ENCODE data around the gene ENPP7. TPM values are rescaled to one million over a fixed set of nuclear protein-coding genes. Genes with fewer than 3 reads are reported as not detected.

ENPP7 gene, protein sequence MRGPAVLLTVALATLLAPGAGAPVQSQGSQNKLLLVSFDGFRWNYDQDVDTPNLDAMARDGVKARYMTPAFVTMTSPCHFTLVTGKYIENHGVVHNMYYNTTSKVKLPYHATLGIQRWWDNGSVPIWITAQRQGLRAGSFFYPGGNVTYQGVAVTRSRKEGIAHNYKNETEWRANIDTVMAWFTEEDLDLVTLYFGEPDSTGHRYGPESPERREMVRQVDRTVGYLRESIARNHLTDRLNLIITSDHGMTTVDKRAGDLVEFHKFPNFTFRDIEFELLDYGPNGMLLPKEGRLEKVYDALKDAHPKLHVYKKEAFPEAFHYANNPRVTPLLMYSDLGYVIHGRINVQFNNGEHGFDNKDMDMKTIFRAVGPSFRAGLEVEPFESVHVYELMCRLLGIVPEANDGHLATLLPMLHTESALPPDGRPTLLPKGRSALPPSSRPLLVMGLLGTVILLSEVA
- total RNA-seq: not detected in 3 replicates
- long read RNA-seq: 0 reads

DNA sequence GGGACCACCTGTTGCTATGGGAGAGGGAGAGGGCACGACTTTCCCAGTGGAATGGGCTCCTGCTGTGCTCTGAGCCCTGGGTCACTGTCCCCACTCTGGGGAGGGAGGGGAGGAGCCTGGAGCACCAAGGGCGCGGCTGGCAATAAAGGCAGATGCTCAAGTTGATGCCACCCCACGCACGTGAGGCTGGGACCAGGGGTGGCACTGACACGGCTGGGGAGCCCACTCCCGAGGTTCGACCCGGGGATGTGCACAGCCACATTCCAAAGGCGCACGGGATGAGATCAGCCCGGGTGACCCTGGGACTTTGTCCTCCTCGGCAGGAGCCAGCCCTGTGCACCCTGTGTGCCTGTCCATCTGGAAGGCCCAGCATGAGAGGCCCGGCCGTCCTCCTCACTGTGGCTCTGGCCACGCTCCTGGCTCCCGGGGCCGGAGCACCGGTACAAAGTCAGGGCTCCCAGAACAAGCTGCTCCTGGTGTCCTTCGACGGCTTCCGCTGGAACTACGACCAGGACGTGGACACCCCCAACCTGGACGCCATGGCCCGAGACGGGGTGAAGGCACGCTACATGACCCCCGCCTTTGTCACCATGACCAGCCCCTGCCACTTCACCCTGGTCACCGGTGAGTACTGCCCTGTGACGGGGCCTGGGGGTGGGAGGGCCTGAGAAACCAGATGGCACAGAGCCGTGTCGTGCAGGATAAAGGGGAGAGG is at the start of gene ENPP7:
Gene ENPP7, plus strand, starts transcription at position 175 of the 715 bp plus-strand sequence. Its CDS starts 197 bp downstream, at position 372.
- no peak for DNase-seq (ENCODE audit: low spot score)
- Mint-ChIP-seq H3K27ac (ENCODE audit: unreplicated experiment) (no peak within 1 kb of the TSS), H3K27me3 (ENCODE audit: low read depth) (peaks cover 5% of the 10 kb centered on the region), H3K9me3 (ENCODE audit: low read depth) (no peaks in the 10 kb centered on the region), H3K4me3 (ENCODE audit: unreplicated experiment) (no peak within 1 kb of the TSS), H3K4me1 (ENCODE audit: low read depth) (peaks cover 3% of the 10 kb centered on the region), H3K36me3 (ENCODE audit: low read depth) (no peaks in the 10 kb centered on the region)
- TF ChIP-seq, protein P1, sequence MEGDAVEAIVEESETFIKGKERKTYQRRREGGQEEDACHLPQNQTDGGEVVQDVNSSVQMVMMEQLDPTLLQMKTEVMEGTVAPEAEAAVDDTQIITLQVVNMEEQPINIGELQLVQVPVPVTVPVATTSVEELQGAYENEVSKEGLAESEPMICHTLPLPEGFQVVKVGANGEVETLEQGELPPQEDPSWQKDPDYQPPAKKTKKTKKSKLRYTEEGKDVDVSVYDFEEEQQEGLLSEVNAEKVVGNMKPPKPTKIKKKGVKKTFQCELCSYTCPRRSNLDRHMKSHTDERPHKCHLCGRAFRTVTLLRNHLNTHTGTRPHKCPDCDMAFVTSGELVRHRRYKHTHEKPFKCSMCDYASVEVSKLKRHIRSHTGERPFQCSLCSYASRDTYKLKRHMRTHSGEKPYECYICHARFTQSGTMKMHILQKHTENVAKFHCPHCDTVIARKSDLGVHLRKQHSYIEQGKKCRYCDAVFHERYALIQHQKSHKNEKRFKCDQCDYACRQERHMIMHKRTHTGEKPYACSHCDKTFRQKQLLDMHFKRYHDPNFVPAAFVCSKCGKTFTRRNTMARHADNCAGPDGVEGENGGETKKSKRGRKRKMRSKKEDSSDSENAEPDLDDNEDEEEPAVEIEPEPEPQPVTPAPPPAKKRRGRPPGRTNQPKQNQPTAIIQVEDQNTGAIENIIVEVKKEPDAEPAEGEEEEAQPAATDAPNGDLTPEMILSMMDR (IDR thresholded peaks at IDR 0.05): no peak

DNA sequence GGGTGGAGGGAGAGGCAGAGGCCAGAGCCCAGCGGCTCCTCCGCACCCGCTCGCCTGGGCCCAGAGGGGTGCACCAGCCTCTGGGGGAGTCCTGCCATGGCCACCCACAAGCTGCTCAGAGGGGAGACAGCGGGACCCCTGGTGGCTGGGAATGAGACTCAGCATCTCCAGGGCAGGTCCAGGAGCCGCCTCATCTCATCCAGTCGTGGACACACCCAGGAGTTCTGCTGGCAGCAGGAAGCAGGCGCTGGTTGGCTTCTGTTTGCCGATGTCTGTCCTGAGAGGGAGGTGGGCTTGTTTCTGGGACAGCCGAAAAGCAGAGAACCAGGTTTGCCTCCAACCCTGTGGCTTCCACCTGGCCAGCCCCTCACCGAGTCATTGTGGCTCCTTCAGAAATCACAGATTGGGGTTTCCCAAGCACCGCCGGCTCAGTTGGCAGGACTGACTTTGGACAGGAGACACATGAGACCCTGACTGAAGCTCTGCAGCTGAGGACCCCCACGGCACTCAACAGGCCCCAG is 49.6 kb upstream of the ENPP7 start:
- peaks cover 69% of the 10 kb centered on the region for H3K27me3 Mint-ChIP-seq (ENCODE audit: low read depth)
- DNase-seq (ENCODE audit: low spot score): peak; percentile 72
- no peaks in the 10 kb centered on the region for H3K36me3 Mint-ChIP-seq (ENCODE audit: low read depth)

DNA sequence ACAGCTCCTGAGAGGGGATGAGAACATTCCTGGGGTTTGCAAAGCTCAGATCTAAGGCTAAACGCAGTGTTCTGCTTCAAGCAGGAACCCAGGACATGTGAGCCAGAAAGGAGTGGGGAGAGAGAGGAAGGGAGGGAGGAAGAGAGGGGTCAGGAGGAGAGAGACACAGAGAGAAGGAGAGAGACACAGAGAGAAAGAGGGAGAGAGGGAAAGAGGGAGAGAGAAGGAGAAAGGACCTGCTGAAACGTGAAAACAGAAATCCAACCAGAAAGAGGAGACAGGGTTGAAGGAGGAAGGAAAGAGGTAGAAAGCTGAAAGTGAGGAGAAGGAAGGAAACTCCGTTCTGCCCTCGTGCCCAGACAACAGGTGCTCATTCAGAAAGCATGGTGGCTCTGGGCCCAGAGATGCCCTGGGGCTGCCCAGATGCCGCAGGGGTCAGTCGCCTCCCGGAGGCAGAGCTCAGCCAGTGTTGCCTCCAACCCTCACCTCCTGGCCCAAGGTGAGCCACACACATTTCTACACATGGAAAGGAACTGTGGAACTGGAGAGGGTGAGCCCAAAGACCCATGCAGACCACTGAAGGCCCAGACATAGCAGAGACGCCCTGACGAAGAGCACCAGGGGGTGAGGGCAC is 49.0 kb upstream of the ENPP7 start:
- peak; percentile 58 for DNase-seq (ENCODE audit: low spot score)
- peaks cover 68% of the 10 kb centered on the region for H3K27me3 Mint-ChIP-seq (ENCODE audit: low read depth)
- H3K9me3 Mint-ChIP-seq (ENCODE audit: low read depth): no peaks in the 10 kb centered on the region
- no peak overlapping the region for H3K27ac Mint-ChIP-seq (ENCODE audit: unreplicated experiment)
- H3K4me1 Mint-ChIP-seq (ENCODE audit: low read depth): no peaks in the 10 kb centered on the region
- TF ChIP-seq, protein P1 (IDR thresholded peaks at IDR 0.05): no peak
- H3K4me3 Mint-ChIP-seq (ENCODE audit: unreplicated experiment): no peak overlapping the region
- H3K36me3 Mint-ChIP-seq (ENCODE audit: low read depth): peaks cover 2% of the 10 kb centered on the region

More for the DNA sequence above, 49.6 kb upstream of the ENPP7 start:
- Mint-ChIP-seq H3K9me3 (ENCODE audit: low read depth) (no peaks in the 10 kb centered on the region), H3K4me3 (ENCODE audit: unreplicated experiment) (no peak overlapping the region), H3K27ac (ENCODE audit: unreplicated experiment) (no peak overlapping the region), H3K4me1 (ENCODE audit: low read depth) (no peaks in the 10 kb centered on the region)
- TF ChIP-seq, protein P1 (IDR thresholded peaks at IDR 0.05): no peak

DNA sequence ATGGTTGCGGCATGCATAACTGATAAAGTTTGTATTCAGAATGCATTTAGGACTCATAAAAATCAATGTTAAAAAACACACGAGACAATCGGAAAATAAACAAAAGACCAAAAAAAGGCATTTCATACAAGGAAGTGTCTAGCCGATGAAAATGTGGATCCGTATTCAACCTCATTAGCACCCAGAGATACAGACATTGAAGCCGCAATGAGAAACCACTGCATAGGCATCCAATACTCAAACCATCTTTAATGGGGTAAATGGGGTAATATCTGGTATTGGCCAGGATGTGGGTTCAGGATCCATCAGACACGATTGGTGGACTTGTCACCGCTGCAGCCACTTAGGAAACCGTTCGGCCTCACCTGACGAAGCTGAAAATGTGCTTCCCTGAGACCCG is 47.4 kb upstream of the ENPP7 start:
- H3K4me1 Mint-ChIP-seq (ENCODE audit: low read depth): no peaks in the 10 kb centered on the region
- peaks cover 65% of the 10 kb centered on the region for H3K27me3 Mint-ChIP-seq (ENCODE audit: low read depth)
- no peaks in the 10 kb centered on the region for H3K9me3 Mint-ChIP-seq (ENCODE audit: low read depth)
- TF ChIP-seq, protein P1 (IDR thresholded peaks at IDR 0.05): no peak
- no peak overlapping the region for H3K4me3 Mint-ChIP-seq (ENCODE audit: unreplicated experiment)
- no peak for DNase-seq (ENCODE audit: low spot score)
- no peak overlapping the region for H3K27ac Mint-ChIP-seq (ENCODE audit: unreplicated experiment)
- H3K36me3 Mint-ChIP-seq (ENCODE audit: low read depth): peaks cover 2% of the 10 kb centered on the region

Data from chondrocyte (in vitro differentiated cells).